Measurements from ENCODE around the gene SEZ6L2.
A peak's percentile ranks its signal among the peaks of the same experiment; 100 is the strongest.
"Not testable (repeated sequence)": the region's sequence is repeated elsewhere in the genome, so short reads cannot be mapped to it uniquely, and the experiment has no call there.

The SEZ6L2 gene

GRCh38 chr16:29849505-29849904, 49.8 kb downstream of the SEZ6L2 start:
- no peak for DNase-seq

- DNase-seq = peak; percentile 81 to 84
These were observed 50.7 kb downstream of the SEZ6L2 start for GRCh38 chr16:29848420-29849297.

GRCh38 chr16:29845656-29846055, 53.7 kb downstream of the SEZ6L2 start:
- no peak for DNase-seq

GRCh38 chr16:29844575-29845331, 54.6 kb downstream of the SEZ6L2 start:
- DNase-seq = no peak

- no peak for DNase-seq
These were observed 55.4 kb downstream of the SEZ6L2 start for GRCh38 chr16:29843931-29844330.

GRCh38 chr16:29842732-29843346, 56.5 kb downstream of the SEZ6L2 start:
- no peak for DNase-seq

GRCh38 chr16:29841631-29842030, 57.7 kb downstream of the SEZ6L2 start:
- no peak for DNase-seq

GRCh38 chr16:29840240-29840639, 59.1 kb downstream of the SEZ6L2 start:
- no peak for DNase-seq

- no peak for DNase-seq
These were observed 59.5 kb downstream of the SEZ6L2 start for GRCh38 chr16:29839822-29840221.

GRCh38 chr16:29837841-29838240, 61.5 kb downstream of the SEZ6L2 start:
- DNase-seq = no peak

- no peak for DNase-seq
These were observed 62.7 kb downstream of the SEZ6L2 start for GRCh38 chr16:29836623-29837022.

GRCh38 chr16:29835926-29836325, 63.4 kb downstream of the SEZ6L2 start:
- no peak for DNase-seq

- no peak for DNase-seq
These were observed 65.3 kb downstream of the SEZ6L2 start for GRCh38 chr16:29834079-29834478.

GRCh38 chr16:29833219-29833618, 66.1 kb downstream of the SEZ6L2 start:
- not testable (repeated sequence) for DNase-seq

GRCh38 chr16:29831490-29831889, 67.9 kb downstream of the SEZ6L2 start:
- DNase-seq = no peak

- DNase-seq = no peak
These were observed 68.6 kb downstream of the SEZ6L2 start for GRCh38 chr16:29830774-29831173.

GRCh38 chr16:29826342-29826695, 73.0 kb downstream of the SEZ6L2 start:
- DNase-seq = no peak

GRCh38 chr16:29825145-29826044, 74.0 kb downstream of the SEZ6L2 start:
- peak in 1 of 2 donors; percentile 43 for DNase-seq

- no peak for DNase-seq
These were observed 74.7 kb downstream of the SEZ6L2 start for GRCh38 chr16:29824589-29825144.

GRCh38 chr16:29821643-29822115, 77.7 kb downstream of the SEZ6L2 start:
- DNase-seq = no peak
